GM23338 (cell line): Measurements from ENCODE around the gene SEC16A. TPM values are rescaled to one million over a fixed set of nuclear protein-coding genes. Genes with fewer than 3 reads are reported as not detected.

Experiments used
- ATAC-seq: fragments of 200-7000 bp; cut with Tn5 transposase; 3 replicates; pipeline ENCODE4 v1.9.1; 2020
- DNase-seq: peaks from one replicate; pipeline ENCODE4 v3.0.0-alpha.2; 2015; ENCODE audit warnings: low spot score
- H2AFZ ChIP-seq: fragments of 200-600 bp; sonication (generic); 2 replicates; pipeline ENCODE4 v1.8.0; 2016; ENCODE audit warnings: antibody characterized with exemption, mild to moderate bottlenecking, moderate library complexity
- H3F3A ChIP-seq: fragments of 200-600 bp; sonication (generic); replicated peaks from 2 replicates; pipeline ENCODE4 v1.8.0; 2017; ENCODE audit warnings: antibody characterized with exemption, mixed run types, low read depth
- H3K27ac ChIP-seq: fragments of 200-600 bp; sonication (generic); 2 replicates; pipeline ENCODE4 v1.6.1; 2016; ENCODE audit warnings: low read depth
- H3K27me3 ChIP-seq: fragments of 200-600 bp; sonication (generic); 2 replicates; pipeline ENCODE4 v1.8.0; 2016; ENCODE audit warnings: mild to moderate bottlenecking, mixed run types, moderate library complexity; ENCODE audit not compliant: insufficient read depth
- H3K36me3 ChIP-seq: fragments of 200-600 bp; sonication (generic); 2 replicates; pipeline ENCODE4 v1.8.0; 2016; ENCODE audit warnings: mild to moderate bottlenecking; ENCODE audit not compliant: insufficient read depth
- H3K4me1 ChIP-seq: fragments of 200-600 bp; sonication (generic); 2 replicates; pipeline ENCODE4 v1.8.0; 2016; ENCODE audit warnings: mild to moderate bottlenecking, moderate library complexity; ENCODE audit not compliant: insufficient read depth
- H3K4me2 ChIP-seq: fragments of 200-600 bp; sonication (generic); 2 replicates; pipeline ENCODE4 v1.7.1; 2017; ENCODE audit warnings: mixed run types
- H3K4me3 ChIP-seq: fragments of 200-600 bp; sonication (generic); 2 replicates; pipeline ENCODE4 v1.6.1; 2016; ENCODE audit warnings: mixed run types
- H3K79me2 ChIP-seq: fragments of 200-600 bp; sonication (generic); replicated peaks from 2 replicates; pipeline ENCODE4 v1.8.0; 2017; ENCODE audit warnings: mild to moderate bottlenecking; ENCODE audit not compliant: insufficient read depth
- H3K9me2 ChIP-seq: fragments of 200-600 bp; sonication (generic); 2 replicates; pipeline ENCODE4 v1.8.0; 2017; ENCODE audit not compliant: insufficient read depth
- H4K20me1 ChIP-seq: fragments of 200-600 bp; sonication (generic); replicated peaks from 2 replicates; pipeline ENCODE4 v1.8.0; 2017; ENCODE audit warnings: mild to moderate bottlenecking; ENCODE audit not compliant: insufficient read depth
- H3K27ac Mint-ChIP-seq: 2 replicates; pipeline ENCODE4 v1.8.0; 2020; ENCODE audit warnings: inconsistent platforms, mild to moderate bottlenecking, moderate library complexity, mixed read lengths
- H3K27me3 Mint-ChIP-seq: 3 replicates; pipeline ENCODE4 v1.8.0; 2022; ENCODE audit warnings: low read depth, mild to moderate bottlenecking, moderate library complexity, mixed read lengths, inconsistent platforms; ENCODE audit not compliant: insufficient read depth, poor library complexity
- H3K36me3 Mint-ChIP-seq: 3 replicates; pipeline ENCODE4 v1.8.0; 2021; ENCODE audit warnings: low read depth, mild to moderate bottlenecking, inconsistent platforms, moderate library complexity, mixed read lengths
- H3K4me1 Mint-ChIP-seq: 3 replicates; pipeline ENCODE4 v1.8.0; 2020; ENCODE audit warnings: mild to moderate bottlenecking, inconsistent platforms, mixed read lengths
- H3K4me3 Mint-ChIP-seq: 3 replicates; pipeline ENCODE4 v1.8.0; 2021; ENCODE audit warnings: moderate library complexity, mild to moderate bottlenecking, inconsistent platforms, mixed read lengths
- H3K9me3 Mint-ChIP-seq: 3 replicates; pipeline ENCODE4 v1.8.0; 2020; ENCODE audit warnings: moderate library complexity, mild to moderate bottlenecking, inconsistent platforms, mixed read lengths
- CREB1 ChIP-seq: fragments of 250-450 bp; sonication (Bioruptor Pico); IDR thresholded peaks from 2 replicates; pipeline ENCODE4 v1.5.0; 2020; ENCODE audit warnings: low read depth, mild to moderate bottlenecking, moderate library complexity
- EZH2 ChIP-seq: fragments of 200-600 bp; sonication (generic); IDR thresholded peaks from one replicate; pipeline ENCODE4 v1.8.0; 2017; ENCODE audit warnings: antibody characterized with exemption, mild to moderate bottlenecking, low read depth; ENCODE audit not compliant: unreplicated experiment
- EZH2phosphoT487 ChIP-seq: fragments of 200-600 bp; sonication (generic); IDR thresholded peaks from one replicate; pipeline ENCODE4 v1.8.1; 2018; ENCODE audit warnings: antibody characterized with exemption; ENCODE audit not compliant: unreplicated experiment
- JUNB ChIP-seq: IDR thresholded peaks from one replicate; pipeline ENCODE4 v1.6.1; 2016; ENCODE audit warnings: antibody characterized with exemption; ENCODE audit not compliant: unreplicated experiment
- NANOG ChIP-seq: IDR thresholded peaks from 2 replicates; pipeline ENCODE4 v1.6.1; 2016; ENCODE audit warnings: antibody characterized with exemption, borderline replicate concordance
- POLR2AphosphoS5 ChIP-seq: IDR thresholded peaks from 2 replicates; pipeline ENCODE4 v1.6.1; 2016; ENCODE audit warnings: antibody characterized with exemption, low read depth
- ZNF114 ChIP-seq: fragments of 250-450 bp; sonication (Bioruptor Pico); IDR thresholded peaks from 2 replicates; pipeline ENCODE4 v1.5.0; 2020; ENCODE audit warnings: mild to moderate bottlenecking, moderate library complexity
- ZNF331 ChIP-seq: fragments of 250-450 bp; sonication (Bioruptor Pico); IDR thresholded peaks from 2 replicates; pipeline ENCODE4 v1.5.0; 2020; ENCODE audit warnings: low read depth, mild to moderate bottlenecking, moderate library complexity
- polyA plus RNA-seq: library from polyadenylated mRNA; unstranded; fragments of >200 nt; fragmentation: Nextera tagmentation; extraction: Ambion mirVana; gene quantifications from 2 replicates; pipeline ENCODE4 v1.2.1, GENCODE V29; 2016
- total RNA-seq: library from RNA; depleted of rRNA; stranded (reverse); fragments of >200 nt; shearing (Covaris generic); gene quantifications from 2 replicates; pipeline ENCODE4 v1.2.3, GENCODE V29; 2014
- TF ChIP-seq, protein P1 (sequence below): IDR thresholded peaks from one replicate; pipeline ENCODE4 v1.6.1; 2018; ENCODE audit warnings: antibody characterized with exemption; ENCODE audit not compliant: unreplicated experiment
- TF ChIP-seq, protein P2 (sequence below), 2 experiments: fragments of 200-600 bp in 1 of 2; sonication (generic) in 1 of 2; conservative IDR thresholded peaks; 2 replicates each; pipeline versions ENCODE4 v1.5.1 to v1.6.1; 2016 to 2017; ENCODE audit warnings: antibody characterized with exemption in 2 of 2, low read depth in 2 of 2, mild to moderate bottlenecking in 2 of 2, moderate library complexity in 1 of 2
- TF ChIP-seq, protein P3 (sequence below): IDR thresholded peaks from 2 replicates; pipeline ENCODE4 v1.6.1; 2016; ENCODE audit warnings: antibody characterized with exemption

The SEC16A gene
- total and polyA plus RNA-seq, 2 experiments from 2014 or later: 34.0 to 59.2 TPM

DNA sequence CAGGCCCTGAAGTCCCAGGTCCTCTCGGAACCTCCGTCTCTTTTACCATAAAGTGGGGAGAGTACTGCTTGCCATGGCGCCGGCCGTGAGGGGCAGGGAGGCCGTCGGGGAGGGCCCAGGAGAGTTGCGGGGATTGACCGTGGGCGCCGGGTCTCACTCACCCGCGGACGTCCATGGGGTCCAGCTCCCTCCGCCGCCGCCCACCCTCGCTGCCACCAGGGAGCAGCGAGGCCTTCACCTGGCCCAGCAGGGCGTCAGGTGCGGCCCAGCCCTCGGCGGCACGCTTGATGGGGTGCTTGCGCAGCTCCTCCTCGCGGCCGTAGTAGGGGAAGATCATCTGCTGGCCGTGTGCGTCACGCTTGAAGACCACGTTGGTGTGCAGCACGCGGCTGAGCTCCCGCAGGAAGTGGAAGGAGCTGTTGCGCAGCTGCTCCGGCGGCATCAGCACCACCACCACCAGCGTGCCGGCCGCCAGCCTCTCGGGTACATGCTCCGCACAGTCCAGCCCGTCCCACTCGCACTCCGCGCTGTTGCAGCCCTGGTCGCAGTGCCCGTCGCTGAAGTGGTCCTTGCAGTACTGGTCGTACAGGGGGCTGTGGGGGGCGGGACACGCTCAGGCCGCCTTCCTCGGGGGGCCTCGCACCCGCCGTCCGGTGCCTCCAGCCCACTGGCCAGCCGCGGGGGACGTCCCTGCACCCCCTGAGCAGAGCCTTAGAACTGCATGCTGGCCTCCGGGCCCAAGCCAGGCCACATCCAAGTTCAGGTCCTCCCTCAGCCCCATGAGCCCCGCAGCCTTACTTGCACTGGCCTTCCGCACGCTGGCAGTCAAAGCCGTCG, 21.9 kb upstream of the SEC16A start:
- no peak for ATAC-seq
- Histone ChIP-seq H4K20me1 (no peaks in the 10 kb centered on the region), H3K36me3 (peaks cover 16% of the 10 kb centered on the region; the same call in 1 of the 2 replicates), H3K4me3 (no peak overlapping the region), H2AFZ (no peak overlapping the region), H3K4me1 (no peaks in the 10 kb centered on the region), H3K27me3 (no peaks in the 10 kb centered on the region), H3K4me2 (no peak overlapping the region), H3K9me2 (no peaks in the 10 kb centered on the region), H3K27ac (no peak overlapping the region), H3F3A (no peaks in the 10 kb centered on the region), H3K79me2 (no peaks in the 10 kb centered on the region)
- Mint-ChIP-seq H3K36me3 (peaks cover 47% of the 10 kb centered on the region), H3K4me3 (no peak overlapping the region), H3K27me3 (peaks cover 9% of the 10 kb centered on the region), H3K27ac (no peak overlapping the region), H3K4me1 (no peaks in the 10 kb centered on the region; the same call in 2 of the 3 replicates), H3K9me3 (no peaks in the 10 kb centered on the region; the same call in 2 of the 3 replicates)
- TF ChIP-seq ZNF114: no peak
- TF ChIP-seq CREB1 (CRISPR knock-in tag): no peak
- no peak for TF ChIP-seq NANOG
- TF ChIP-seq ZNF331 (CRISPR knock-in tag): no peak
- TF ChIP-seq, protein P1, sequence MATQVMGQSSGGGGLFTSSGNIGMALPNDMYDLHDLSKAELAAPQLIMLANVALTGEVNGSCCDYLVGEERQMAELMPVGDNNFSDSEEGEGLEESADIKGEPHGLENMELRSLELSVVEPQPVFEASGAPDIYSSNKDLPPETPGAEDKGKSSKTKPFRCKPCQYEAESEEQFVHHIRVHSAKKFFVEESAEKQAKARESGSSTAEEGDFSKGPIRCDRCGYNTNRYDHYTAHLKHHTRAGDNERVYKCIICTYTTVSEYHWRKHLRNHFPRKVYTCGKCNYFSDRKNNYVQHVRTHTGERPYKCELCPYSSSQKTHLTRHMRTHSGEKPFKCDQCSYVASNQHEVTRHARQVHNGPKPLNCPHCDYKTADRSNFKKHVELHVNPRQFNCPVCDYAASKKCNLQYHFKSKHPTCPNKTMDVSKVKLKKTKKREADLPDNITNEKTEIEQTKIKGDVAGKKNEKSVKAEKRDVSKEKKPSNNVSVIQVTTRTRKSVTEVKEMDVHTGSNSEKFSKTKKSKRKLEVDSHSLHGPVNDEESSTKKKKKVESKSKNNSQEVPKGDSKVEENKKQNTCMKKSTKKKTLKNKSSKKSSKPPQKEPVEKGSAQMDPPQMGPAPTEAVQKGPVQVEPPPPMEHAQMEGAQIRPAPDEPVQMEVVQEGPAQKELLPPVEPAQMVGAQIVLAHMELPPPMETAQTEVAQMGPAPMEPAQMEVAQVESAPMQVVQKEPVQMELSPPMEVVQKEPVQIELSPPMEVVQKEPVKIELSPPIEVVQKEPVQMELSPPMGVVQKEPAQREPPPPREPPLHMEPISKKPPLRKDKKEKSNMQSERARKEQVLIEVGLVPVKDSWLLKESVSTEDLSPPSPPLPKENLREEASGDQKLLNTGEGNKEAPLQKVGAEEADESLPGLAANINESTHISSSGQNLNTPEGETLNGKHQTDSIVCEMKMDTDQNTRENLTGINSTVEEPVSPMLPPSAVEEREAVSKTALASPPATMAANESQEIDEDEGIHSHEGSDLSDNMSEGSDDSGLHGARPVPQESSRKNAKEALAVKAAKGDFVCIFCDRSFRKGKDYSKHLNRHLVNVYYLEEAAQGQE: no peak
- TF ChIP-seq EZH2phosphoT487: no peak
- TF ChIP-seq, protein P2, sequence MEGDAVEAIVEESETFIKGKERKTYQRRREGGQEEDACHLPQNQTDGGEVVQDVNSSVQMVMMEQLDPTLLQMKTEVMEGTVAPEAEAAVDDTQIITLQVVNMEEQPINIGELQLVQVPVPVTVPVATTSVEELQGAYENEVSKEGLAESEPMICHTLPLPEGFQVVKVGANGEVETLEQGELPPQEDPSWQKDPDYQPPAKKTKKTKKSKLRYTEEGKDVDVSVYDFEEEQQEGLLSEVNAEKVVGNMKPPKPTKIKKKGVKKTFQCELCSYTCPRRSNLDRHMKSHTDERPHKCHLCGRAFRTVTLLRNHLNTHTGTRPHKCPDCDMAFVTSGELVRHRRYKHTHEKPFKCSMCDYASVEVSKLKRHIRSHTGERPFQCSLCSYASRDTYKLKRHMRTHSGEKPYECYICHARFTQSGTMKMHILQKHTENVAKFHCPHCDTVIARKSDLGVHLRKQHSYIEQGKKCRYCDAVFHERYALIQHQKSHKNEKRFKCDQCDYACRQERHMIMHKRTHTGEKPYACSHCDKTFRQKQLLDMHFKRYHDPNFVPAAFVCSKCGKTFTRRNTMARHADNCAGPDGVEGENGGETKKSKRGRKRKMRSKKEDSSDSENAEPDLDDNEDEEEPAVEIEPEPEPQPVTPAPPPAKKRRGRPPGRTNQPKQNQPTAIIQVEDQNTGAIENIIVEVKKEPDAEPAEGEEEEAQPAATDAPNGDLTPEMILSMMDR (conservative IDR thresholded peaks at IDR 0.05; ENCODE audit: low read depth in 2 of 2): no peak
- no peak for TF ChIP-seq POLR2AphosphoS5
- TF ChIP-seq, protein P3, sequence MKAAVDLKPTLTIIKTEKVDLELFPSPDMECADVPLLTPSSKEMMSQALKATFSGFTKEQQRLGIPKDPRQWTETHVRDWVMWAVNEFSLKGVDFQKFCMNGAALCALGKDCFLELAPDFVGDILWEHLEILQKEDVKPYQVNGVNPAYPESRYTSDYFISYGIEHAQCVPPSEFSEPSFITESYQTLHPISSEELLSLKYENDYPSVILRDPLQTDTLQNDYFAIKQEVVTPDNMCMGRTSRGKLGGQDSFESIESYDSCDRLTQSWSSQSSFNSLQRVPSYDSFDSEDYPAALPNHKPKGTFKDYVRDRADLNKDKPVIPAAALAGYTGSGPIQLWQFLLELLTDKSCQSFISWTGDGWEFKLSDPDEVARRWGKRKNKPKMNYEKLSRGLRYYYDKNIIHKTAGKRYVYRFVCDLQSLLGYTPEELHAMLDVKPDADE: no peak
- no peak for TF ChIP-seq JUNB
- TF ChIP-seq EZH2: no peak
- no peak for DNase-seq
